GM21825 (cell line): ENCODE measurements around the gene S100A14.
A peak's percentile ranks its signal among the peaks of the same experiment; 100 is the strongest.
"Not testable (repeated sequence)": the region's sequence is repeated elsewhere in the genome, so short reads cannot be mapped to it uniquely, and the experiment has no call there.

Source experiments
- ATAC-seq: cut with Tn5 transposase; IDR thresholded peaks from one replicate; pipeline ENCODE4 v1.9.1; 2021; ENCODE audit warnings: mild to moderate bottlenecking, moderate library complexity; ENCODE audit not compliant: unreplicated experiment

Gene S100A14

DNA sequence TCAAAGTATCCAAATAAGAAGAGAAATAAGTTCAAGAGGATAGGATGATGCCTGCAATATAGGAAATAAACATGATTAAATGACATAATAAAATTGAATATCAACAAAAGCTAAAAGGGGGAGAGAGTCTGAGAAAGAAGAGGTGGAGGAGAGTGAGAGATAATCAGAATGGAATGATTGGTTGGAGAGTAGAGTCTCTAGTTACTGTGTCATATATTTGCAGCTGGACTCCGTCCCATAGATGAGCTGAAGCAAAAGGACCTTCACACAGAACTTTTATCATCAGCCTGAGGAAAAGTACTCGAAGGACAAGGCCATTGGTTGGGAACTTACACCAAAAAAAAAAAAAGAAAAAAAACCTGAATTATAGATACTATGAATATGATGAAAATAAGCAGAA is 27.6 kb downstream of the S100A14 start:
- no peak for ATAC-seq

DNA sequence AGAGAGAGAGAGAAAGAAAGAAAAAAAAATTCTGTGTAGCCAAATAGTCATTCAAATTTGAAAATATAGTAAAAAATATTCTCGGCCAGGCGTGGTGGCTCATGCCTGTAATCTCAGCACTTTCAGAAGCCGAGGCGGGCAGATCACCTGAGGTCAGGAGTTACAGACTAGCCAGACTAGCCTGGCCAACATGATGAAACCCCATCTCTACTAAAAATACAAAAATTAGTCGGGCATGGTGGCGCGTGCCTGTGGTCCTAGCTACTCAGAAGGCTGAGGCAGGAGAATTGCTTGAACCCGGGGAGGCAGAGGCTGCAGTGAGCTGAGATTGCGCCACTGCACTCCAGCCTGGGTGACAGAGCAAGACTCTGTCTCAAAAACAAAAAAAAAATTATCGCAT is 28.1 kb downstream of the S100A14 start:
- not testable (repeated sequence) for ATAC-seq

DNA sequence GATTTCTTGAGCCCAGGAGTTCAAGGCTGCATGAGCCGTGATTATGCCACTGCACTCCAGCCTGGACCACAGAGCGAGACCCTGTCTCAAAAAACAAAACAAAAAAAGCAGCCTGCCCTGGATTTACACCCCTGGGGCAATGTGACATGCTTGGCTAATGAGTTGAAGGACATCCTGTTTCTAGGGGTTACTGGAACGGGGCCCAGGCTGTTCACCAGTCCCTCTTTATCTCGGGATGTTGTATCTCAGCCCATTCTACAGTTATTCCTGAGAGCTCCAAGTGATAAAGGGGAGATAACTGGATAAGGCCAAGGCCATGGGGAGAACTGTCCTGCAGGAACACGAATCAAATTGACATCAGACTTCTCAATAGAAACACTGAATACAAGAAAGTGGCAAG is 28.8 kb downstream of the S100A14 start:
- ATAC-seq: no peak

DNA sequence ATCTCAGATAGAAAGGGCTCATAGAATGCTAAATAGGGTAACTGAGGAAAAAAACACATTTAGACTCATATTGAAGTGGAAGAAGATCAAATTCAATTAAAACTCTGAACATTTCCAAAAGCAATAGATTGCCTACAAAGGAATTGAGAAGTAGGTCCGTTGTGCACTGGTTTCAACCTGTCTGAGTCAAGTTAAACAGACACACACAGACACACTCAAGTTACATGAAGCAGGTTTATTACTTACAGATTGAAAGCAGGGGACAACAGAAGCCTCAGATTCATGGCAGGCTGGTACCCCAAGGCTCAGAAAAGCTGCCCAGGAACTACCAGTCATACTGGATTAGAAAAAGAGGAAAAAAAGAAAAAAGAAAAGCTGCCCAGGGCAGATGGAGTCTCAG is 29.8 kb downstream of the S100A14 start:
- no peak for ATAC-seq

DNA sequence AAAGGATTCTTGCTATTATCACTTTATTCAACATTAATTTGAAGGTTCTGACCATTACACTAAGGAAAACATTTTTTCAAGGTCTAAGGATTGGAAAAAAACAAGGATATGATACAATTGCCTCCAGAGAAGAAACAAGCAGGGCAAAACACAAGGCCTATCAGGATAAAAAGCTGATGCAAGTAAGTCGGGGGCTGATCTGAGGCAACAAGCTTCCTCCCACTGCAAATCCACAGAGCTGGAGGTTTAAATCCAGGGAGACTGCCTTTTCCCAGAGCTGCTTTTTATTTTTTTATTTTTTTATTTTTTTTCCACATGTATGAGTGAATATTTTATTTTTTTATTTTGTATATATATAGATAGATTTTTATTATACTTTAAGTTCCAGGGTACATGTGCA is 31.1 kb downstream of the S100A14 start:
- no peak for ATAC-seq

DNA sequence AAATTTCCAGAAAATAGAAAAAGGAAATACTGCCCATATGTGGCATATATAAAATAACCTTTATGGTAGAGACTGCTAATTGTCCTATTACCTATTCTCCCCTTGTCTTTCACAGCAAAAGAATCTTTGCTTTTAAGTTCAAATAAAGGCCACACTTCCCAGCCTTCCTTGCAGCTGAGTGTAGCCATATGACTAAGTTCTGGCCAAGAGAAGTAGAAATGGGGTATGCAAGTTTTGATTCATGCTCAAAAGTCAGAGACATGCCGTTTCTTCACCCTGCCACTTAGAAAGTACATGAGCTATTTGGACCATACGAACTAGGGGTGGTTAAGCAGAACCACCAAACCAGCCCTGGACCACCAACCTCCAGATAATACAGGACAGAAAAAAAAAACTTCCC is 32.1 kb downstream of the S100A14 start:
- no peak for ATAC-seq

DNA sequence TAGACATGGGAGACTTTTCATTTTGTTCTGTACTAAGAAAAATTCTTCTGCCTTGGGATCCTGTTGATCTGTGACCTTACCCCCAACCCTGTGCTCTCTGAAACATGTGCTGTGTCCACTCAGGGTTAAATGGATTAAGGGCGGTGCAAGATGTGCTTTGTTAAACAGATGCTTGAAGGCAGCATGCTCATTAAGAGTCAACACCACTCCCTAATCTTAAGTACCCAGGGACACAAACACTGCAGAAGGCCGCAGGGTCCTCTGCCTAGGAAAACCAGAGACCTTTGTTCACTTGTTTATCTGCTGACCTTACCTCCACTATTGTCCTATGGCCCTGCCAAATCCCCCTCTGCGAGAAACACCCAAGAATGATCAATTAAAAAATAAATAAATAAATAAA is 32.6 kb downstream of the S100A14 start:
- not testable (repeated sequence) for ATAC-seq

DNA sequence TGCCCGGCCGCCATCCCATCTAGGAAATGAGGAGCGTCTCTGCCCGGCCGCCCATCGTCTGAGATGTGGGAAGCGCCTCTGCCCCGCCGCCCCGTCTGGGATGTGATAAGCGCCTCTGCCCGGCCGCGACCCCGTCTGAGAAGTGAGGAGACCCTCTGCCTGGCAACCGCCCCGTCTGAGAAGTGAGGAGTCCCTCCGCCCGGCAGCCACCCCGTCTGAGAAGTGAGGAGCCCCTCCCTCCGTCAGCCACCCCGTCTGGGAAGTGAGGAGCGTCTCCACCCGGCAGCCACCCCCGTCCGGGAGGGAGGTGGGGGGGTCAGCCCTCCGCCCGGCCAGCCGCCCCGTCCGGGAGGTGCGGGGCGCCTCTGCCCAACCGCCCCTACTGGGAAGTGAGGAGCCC is 33.3 kb downstream of the S100A14 start:
- not testable (repeated sequence) for ATAC-seq

DNA sequence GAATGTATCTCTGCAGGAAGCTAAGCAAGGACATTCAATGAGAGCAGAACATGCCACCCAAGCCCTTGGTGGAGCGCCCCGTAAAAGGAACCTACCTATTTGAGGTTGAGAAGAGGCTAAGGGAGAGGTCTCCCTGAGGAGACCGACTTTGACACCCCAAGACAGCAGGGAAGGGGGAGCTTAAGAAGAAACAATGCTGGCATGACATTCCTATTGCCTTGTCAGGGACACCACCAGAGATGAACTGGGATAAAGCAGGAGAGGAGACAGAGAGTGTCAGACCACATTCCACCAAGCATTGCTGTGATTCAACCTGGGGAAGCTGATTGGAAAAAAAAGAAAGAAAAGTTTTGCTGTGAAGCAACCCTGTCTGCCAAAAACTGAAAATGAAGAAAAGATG is 37.2 kb downstream of the S100A14 start:
- no peak for ATAC-seq

DNA sequence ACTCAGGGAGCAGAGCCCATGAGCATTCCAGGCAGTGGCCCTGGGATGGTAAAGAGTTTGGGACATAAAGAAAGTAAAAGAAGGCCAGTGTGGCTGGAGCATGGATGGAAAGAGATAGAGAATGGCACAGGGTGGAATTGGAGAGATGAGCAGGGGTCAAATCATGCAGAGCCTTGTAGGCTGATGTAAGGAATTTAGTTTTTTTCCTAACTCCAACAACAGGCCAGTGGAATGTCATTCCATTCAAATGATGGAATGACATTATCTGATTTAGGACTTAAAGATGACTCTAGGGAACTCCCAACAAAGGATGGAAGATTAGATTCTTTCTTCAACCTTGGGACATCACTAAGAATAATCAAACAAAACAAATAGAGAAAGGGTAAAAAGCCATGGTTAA is 37.6 kb downstream of the S100A14 start:
- ATAC-seq: no peak

DNA sequence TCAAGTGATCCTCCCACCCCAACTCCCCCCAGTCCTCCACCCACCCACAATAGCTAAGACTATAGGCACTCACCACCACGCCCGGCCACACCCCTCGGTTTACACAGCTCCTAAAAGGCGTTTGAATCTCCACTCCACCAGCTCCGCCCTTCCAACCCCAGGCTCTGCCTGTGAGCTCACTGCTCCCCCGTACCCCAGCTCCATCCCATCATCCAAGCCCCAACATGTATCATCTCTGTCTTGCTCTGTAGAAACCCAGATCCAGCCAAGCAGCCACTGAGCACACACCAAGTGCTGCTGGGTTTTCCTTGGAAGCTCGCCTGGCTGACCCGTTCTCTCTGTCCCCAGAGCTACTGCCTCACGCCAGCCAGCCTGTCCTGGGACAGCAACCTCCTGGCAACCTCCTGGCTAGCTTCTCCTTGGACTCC is 38.5 kb downstream of the S100A14 start:
- no peak for ATAC-seq

DNA sequence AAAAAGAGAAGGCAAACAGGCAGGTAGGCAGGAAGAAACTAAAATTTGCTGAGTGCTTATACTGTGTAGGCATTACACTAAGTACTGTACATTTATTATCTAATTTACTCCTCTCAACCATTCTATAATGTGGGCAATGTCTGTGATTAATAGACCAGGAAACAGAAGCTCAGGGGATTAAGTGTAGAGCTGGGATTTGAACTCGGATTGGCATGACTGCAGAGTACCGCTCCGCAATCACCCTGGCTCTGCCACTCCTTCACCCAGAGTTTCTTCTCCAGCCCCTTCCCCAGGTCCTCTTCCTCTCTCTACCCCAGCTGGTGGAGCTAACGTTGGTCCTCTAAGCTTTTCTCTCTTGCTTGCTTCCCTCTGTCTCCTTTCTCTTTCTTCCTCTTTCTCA is 39.0 kb downstream of the S100A14 start:
- ATAC-seq: no peak

DNA sequence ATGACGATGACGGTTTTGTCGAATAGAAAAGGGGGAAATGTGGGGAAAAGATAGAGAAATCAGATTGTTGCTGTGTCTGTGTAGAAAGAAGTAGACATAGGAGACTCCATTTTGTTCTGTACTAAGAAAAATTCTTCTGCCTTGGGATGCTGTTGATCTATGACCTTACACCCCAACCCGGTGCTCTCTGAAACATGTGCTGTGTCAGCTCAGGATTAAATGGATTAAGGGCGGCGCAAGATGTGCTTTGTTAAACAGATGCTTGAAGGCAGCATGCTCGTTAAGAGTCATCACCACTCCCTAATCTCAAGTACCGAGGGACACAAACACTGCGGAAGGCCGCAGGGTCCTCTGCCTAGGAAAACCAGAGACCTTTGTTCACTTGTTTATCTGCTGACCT is 40.6 kb downstream of the S100A14 start:
- not testable (repeated sequence) for ATAC-seq

DNA sequence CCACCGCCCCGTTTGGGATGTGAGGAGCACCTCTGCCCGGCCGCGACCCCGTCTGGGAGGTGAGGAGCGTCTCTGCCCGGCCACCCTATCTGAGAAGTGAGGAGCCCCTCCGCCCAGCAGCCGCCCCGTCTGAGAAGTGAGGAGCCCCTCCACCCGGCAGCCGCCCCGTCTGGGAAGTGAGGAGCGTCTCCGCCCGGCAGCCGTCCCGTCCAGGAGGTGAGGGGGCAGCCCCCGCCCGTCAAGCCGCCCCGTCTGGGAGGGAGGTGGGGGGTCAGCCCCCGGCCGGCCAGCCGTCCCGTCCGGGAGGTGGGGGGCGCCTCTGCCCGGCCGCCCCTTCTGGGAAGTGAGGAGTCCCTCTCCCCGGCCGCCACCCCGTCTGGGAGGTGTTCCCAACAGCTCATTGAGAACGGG is 41.0 kb downstream of the S100A14 start:
- not testable (repeated sequence) for ATAC-seq

DNA sequence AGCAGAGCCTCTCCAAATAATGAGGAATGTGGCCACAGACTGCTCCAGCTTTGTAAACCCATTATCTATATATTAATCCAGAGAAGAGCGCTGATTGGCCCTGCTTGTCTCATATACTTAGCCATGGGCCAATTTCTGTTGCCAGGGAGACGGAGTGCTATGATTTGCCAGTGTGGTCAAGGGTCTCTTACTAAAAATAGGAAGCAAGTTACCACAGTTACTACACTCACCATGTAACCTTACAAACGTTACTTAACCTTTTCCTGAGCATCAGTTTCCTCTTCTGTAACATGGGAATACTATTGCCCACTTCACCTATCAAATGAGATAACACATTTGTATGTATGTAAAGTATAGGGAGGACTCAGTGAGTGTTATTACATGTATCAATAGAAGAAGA is 42.8 kb downstream of the S100A14 start:
- no peak for ATAC-seq

DNA sequence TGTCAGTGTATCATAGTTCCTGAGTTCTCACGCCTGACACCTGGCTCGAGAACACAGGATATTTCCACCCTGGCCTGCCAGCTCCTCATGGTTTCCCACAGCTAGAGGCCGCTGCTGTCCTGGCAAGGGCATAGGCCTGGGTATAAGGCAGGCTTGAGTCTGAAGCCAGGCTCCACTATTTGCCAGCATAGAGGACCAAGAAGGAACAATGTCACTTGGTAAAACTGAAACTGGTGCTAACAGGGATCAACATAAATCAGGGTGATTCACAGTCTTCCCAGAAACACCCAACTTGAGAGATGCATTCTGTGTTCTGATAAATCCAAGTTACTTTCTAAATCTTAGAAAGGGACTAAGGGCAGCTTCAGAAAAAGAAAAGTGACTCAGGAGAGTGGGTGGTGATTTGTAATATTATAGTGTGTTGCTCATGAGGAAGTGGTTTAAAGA is 43.5 kb downstream of the S100A14 start:
- peak; percentile 64 for ATAC-seq

DNA sequence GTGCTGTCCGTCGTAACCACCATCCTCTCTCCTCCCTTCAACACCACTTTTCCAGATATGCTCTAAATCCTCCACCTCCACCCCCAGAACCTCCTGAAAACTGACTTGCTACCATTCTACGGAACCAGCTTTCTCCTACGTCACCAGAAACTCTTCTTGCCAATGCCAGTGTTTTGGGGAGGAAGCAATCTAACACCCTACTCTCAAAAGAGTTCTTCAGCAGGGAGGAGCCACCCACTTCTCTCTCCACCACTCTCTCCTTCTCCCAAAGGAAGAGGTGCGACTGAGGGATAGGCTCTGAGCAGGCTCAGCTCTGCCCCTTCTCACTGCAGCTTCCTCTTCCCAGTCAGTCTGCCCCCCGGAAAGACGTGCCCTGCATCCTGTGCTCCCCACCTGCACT is 44.4 kb downstream of the S100A14 start:
- no peak for ATAC-seq

DNA sequence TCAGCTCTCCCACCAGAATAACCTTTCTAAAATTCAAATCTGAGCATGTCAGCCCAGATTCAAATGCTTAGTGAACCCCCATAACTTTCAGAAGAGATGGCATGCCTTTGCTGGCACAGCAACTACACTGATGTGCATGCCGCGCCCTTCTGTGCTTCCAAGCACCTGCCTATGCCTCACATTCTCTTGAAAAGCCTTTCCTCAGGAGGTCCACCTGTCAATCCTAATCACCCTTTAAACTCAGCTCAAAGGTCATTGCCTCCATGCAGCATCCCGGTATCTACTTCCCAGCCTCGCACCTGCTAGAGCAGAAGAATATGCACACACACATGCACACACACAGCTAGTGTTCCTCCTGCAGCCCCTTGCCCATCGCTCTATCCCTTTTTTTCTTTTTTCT is 45.3 kb downstream of the S100A14 start:
- ATAC-seq: no peak

DNA sequence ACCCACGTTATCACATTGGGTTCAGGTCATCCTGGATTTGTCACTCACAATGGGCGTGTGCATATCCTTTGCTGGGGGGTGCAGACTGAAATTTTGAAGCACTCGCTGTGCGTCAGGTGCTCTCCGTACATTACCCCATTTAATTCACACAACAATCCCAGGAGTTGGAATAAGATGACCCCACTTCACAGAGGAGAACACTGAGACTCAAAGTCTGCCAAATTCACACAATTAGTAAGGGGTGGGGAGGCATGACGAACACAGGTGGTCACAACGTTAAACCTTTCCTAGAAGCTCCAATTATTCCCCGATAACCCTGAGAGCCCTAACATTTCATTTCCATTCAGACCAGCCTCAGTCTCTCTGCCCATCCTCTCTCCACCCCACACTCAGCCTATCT is 46.7 kb downstream of the S100A14 start:
- no peak for ATAC-seq

DNA sequence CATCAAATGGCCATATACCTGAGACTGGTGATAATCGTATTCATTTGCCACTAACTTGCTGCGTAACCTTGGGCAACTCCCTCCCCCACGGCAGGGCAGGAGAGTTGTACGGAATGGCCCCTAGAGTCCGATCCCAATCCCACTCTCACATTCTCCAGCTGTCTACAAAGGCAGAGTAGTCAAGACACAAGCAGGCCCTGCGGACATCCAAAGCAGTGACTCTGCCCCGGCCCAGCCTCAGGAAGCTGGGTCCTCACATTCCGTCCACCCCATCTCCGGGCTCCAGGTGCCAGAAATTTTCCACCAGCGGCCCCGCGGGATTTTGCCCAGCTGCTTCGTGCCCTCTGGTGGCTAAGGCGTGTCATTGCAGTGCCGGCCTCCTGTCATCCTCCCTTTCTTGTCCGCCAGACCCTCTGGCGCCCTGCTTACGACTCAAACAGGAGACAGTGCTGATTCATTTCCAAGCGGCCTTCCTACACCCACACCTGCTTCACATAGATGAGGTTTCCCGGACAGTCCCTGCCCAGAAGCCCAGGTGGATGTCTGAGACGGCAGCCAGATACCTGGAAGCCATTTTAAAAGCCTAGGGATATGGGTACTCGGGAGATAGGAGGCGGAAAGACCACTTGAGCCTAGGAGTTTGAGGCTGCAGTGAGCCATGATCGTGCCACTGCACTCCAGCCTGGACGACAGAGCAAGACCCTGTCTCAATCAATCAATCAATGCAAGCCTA is 47.6 kb downstream of the S100A14 start:
- ATAC-seq: no peak

DNA sequence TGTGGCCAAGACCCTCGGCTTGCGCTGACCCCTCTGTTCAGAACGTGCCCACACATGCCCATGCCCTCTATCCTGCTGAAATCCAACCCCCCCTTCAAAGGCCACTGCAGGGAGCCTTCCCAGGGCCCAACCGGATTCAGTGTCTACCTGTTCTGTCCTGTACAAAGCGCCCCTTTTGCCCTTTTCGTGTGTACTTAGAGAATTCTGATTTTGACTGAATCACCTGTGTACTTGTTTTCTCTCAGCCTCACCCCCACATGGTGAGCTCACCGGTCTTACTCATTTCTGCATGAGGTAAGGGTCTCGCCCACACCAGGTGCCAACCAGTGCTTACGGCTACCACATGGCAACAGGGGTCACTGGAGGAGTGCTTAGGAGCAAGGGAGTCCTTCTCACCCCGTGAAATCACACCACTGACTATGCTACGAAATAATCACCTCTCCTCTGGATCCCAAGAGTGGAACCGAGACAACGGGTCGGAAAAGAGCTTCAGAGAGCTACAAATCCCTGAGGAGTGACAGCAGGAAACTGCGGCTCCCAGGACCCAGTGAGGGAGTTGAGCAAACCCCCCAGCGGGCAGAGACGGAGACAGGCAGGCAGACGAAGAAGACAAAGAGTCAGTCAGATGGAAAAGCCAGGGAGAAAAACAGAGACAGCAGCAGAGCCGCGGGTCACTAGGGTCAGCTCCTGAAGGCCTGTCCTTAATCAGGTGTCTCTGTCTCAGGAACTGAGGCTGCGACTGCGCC is 48.3 kb downstream of the S100A14 start:
- no peak for ATAC-seq
